DMS53 treated with DMSO at 0.1 percent for 48 hours (cell line): ENCODE results near the gene HSPA4.
A peak's percentile ranks its signal among the peaks of the same experiment; 100 is the strongest.

Experiments
- DNase-seq: peaks from one replicate; lab custom pipeline; 2025; ENCODE audit not compliant: unreplicated experiment; lab: John Stamatoyannopoulos, UW

The HSPA4 gene

DNA sequence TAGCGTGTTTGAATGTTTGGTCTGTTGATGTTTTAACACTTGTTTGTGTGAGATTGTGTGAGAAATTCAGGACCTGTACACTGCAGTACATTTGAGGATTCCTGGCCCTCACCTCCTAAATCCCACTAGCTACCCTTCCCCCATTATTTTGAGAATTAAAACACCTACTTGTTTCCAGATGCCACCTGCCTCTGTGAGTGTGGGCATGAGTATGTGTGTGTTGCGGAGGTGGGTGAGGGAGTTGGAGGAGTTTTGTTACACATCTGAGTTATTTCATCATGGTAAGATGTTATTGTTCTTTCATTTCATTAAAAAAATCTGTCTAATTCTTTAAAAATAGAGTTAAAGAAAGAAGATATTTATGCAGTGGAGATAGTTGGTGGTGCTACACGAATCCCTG is 36.3 kb downstream of the HSPA4 start:
- DNase-seq = no peak

- no peak for DNase-seq
These were observed 39.2 kb downstream of the HSPA4 start for GRCh38 chr5:133091034-133091433.

- no peak for DNase-seq
These were observed 54.5 kb downstream of the HSPA4 start for GRCh38 chr5:133106343-133106742.

GRCh38 chr5:133106761-133107572 is 55.2 kb downstream of the HSPA4 start:
- no peak for DNase-seq

- DNase-seq = peak; percentile 10
These were observed 56.7 kb downstream of the HSPA4 start for GRCh38 chr5:133108481-133108921.

DNA sequence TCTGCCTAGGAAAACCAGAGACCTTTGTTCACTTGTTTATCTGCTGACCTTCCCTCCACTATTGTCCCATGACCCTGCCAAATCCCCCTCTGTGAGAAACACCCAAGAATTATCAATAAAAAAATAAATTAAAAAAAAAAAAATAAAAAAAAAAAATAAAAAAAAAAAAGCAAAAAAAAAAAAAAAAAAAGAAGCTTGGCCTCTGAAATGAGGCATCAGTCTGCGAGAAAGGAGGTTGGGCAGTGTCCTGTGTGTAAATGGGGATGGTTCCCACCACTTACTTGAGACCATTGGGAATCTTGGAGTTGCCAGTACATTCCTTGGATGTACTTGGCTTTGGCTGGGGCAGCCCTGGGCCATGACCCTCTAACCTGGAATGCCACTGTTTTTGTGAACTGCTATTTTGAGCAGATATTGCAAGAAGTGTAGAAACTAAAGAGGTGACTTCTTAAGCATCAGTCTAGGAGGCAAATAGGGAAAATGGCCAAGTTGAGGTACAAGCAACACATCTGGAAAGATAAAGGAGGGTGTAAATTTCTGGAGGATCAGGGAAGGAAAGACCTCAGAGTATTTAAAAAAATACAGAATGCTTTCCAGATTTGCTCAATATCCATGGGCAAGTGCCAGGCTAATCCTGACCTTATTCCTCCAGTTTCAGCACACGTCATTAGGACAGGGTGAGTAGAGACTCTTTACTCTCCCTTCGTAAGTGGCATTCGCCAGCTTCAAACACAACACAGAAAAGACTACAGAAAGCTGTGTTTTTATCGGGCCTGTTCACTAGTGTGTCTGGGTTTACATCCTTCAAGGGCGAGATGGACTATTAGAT is 58.1 kb downstream of the HSPA4 start:
- no peak for DNase-seq

- DNase-seq = no peak
These were observed 58.9 kb downstream of the HSPA4 start for GRCh38 chr5:133110709-133111108.

DNA sequence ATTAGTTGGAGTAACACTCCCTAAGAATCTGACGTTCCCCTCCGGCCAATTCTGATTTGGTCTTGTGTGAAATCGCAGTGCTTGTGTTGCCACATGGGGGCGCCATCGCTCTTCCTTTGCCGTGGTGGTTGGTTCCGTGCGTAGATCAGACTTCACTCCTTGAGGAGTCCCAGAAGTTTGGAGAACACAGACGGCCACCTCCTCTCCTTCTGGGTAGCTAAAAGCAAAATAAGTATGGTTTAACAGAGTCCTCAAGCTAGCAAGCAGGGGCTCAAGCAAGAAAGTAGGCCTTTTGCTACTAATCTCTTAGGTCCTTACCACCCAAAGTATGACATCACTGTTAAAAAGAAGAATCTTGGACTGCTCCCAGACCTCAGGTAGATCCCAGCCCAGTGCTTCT is 59.5 kb downstream of the HSPA4 start:
- DNase-seq = peak; percentile 71

DNA sequence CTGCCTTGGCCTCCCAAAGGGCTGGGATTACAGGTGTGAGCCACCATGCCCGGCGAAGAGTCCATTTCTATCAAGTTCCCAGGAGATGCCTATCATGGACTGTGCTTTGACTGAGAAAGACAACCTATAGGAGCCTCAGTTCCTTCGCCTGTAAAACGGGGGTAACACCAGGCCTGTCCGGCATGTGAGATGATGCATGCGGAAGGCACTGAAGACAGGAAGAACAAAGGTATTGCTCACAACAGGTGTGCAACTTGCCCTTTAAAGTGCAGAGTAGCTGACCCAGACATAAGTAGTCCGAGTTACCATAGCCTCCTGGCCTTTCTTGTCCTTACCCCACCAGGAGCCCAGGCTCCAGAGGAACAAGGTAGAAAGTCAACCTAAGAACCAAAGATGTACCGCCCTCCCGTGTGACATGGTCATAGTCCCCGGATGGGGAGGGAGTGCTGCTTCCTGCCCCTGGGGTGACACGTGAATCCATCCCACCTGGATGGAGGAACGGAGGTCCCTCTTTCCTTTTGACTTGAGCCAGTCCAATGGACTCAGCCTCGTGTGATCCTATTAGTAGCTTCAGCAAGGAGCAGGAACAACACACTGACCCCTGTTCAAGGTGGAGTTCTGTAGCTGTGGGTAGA is 60.3 kb downstream of the HSPA4 start:
- DNase-seq = no peak

DNA sequence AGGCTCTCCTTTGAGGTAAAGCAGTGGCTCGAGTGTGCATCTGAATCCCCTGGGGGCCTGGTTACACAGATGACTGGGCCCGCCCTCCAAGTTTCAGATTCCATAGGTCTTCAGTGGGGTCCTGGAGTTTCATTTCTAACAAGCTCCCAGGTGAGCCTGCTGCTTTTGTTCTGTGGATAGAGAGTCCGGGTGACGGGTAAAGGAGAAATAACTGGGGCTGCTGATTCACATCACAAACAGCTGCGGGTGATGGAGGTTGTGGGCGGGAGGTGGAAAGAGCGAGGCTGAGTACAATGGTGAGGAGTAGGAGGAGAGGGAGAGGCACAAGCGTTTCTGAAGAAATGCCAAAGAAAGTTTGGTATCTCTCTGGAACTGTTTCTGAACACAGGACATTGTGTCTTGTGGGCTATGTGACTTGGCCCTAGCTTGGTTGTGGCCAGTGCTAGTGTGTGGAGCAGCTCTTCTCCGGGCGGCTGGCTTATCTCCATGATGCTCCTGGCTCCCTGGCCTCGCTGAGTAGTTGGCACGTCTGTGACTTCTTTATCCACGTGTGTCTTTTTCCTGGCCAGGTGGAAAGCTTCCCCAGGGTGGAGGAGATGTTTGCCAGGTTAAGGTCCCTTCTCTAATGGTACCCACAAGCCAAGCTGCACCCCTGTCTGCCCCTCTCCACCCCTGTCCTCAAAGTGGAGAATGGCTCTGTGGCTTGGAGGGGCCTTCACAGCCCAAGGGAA is 61.7 kb downstream of the HSPA4 start:
- no peak for DNase-seq

DNA sequence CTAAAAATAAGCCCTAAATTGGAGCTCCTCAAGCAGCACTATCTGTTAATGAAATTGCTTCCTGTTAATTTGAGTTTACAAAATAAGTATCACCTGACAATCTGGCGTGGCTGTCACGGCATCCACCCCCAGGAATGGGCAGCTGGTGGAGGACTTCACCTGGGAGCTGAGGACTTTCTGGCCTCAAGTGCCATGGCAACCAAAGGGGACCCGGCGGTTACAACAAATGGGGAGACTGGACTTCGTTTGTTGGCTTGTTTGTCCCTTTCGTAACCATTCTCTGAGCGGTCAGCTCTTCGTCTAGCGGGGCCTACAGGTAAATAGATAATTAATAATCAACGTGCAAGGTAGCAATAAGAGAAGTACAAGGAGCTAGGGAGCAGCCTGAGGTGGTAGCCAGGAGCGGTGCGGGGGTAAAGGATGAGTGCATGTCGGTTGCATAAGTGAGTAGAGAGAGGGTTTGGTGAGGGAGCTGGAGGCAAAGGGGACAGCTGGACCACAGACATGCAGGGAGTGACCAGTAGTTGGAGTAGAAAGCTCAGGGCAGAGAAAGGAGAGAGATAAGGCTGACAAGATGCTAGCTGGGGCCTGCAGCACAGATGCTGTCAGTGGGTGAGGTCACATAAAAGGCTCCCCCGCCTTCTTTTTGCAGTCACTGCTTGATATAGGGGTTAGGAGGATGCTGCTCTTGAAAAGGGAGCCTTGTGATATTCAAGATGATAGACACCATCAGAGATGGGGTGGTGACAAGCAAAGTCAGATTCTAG is 62.5 kb downstream of the HSPA4 start:
- no peak for DNase-seq

DNA sequence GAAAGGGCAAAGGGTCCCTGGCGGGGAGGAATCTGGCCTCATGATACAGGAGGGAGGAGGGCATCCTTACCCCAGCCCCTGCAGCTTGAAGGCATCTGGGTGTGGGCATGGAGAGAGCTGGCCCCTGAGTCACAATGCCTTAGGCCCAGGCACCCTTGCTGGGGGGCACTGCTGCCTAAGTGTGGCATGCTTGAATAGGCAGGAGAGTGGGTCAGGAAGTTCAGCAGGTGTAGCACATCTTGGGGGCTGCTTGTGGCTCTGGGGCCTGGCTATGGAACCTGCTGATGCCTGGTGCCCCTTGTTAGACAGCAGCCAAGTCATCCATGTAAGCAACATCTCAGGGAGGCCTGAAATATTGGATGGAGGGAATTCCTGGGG is 63.1 kb downstream of the HSPA4 start:
- no peak for DNase-seq

DNA sequence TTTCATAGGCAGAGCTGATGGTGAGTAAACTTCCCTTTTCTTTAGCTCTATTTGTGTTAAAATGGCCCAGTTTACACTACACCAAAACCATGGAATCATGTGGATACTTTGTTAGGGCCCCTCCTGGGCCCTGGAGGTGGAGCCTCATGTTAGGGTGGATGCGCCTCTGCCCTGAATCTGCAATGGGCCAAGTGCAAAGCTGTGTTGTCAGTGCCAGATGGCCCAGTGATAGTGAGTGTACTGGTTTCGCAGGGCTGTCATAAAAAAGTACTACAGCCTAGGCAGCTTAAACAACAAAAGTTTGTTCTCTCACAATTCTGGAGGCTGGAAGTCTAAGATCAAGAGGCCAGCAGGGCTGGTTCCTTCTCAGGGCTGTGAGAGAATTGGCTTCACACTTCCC is 64.8 kb downstream of the HSPA4 start:
- no peak for DNase-seq

GRCh38 chr5:133117166-133117911 is 65.5 kb downstream of the HSPA4 start:
- DNase-seq = no peak

GRCh38 chr5:133117912-133118445 is 66.2 kb downstream of the HSPA4 start:
- no peak for DNase-seq

- no peak for DNase-seq
These were observed 66.9 kb downstream of the HSPA4 start for GRCh38 chr5:133118741-133119140.

DNA sequence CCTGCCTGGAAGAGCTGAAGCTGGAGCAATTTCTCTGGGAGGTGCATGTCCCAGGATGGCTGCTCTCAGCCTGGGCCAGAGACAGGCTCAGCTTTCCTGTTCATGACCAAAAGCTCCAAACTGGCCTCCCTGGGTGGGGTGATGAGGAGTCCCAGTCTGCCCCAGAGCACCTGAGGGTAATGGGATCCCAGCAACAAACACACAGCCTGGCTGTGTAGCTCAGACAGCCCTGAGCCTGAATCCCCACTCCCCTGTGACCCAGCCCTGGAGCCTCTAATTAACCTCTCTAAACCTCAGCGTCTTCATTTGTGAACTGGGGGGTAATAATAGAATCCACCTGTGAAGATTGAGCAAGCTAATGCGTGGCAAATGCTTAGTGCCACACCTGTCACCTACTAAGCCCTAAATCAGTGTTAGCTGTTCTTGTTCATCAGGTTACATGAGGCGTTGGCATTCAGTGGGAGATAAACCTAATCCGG is 67.5 kb downstream of the HSPA4 start:
- DNase-seq = no peak

- DNase-seq = no peak
These were observed 68.4 kb downstream of the HSPA4 start for GRCh38 chr5:133120156-133120750.

GRCh38 chr5:133121080-133121479 is 69.3 kb downstream of the HSPA4 start:
- DNase-seq = no peak
